ENCODE data around the gene PTPRC.

Gene PTPRC

GRCh38 chr1:198643808-198644207 is 5.0 kb downstream of the PTPRC start:
- Histone ChIP-seq H3K36me3 (ENCODE audit: control insufficient read depth in 2 of 2, insufficient read depth in 2 of 2, low read length in 2 of 2) (no peaks in the 10 kb centered on the region), H3K4me3 (ENCODE audit: low read length in 2 of 2) (no peak overlapping the region), H3K4me1 (ENCODE audit: control insufficient read depth, insufficient read depth, low read length) (no peaks in the 10 kb centered on the region), H3K9me3 (ENCODE audit: control insufficient read depth in 2 of 2, low read length in 2 of 2) (no peaks in the 10 kb centered on the region), H3K27me3 (ENCODE audit: control insufficient read depth in 1 of 2, insufficient read depth in 2 of 2, low read length in 2 of 2) (no peaks in the 10 kb centered on the region), H3K27ac (ENCODE audit: low read length) (no peak overlapping the region), H3K9ac (ENCODE audit: low read length in 2 of 2) (no peak overlapping the region)

GRCh38 chr1:198647055-198647454 is 8.2 kb downstream of the PTPRC start:
- Histone ChIP-seq H3K4me3 (ENCODE audit: low read length in 2 of 2) (no peak overlapping the region), H3K9me3 (ENCODE audit: control insufficient read depth in 2 of 2, low read length in 2 of 2) (no peaks in the 10 kb centered on the region), H3K27me3 (ENCODE audit: control insufficient read depth in 1 of 2, insufficient read depth in 2 of 2, low read length in 2 of 2) (no peaks in the 10 kb centered on the region), H3K27ac (ENCODE audit: low read length) (no peak overlapping the region), H3K36me3 (ENCODE audit: control insufficient read depth in 2 of 2, insufficient read depth in 2 of 2, low read length in 2 of 2) (no peaks in the 10 kb centered on the region), H3K4me1 (ENCODE audit: control insufficient read depth, insufficient read depth, low read length) (no peaks in the 10 kb centered on the region), H3K9ac (ENCODE audit: low read length in 2 of 2) (no peak overlapping the region)

- Histone ChIP-seq H3K27ac (ENCODE audit: low read length) (no peak overlapping the region), H3K36me3 (ENCODE audit: control insufficient read depth in 2 of 2, insufficient read depth in 2 of 2, low read length in 2 of 2) (no peaks in the 10 kb centered on the region), H3K4me1 (ENCODE audit: control insufficient read depth, insufficient read depth, low read length) (no peaks in the 10 kb centered on the region), H3K9me3 (ENCODE audit: control insufficient read depth in 2 of 2, low read length in 2 of 2) (no peaks in the 10 kb centered on the region), H3K27me3 (ENCODE audit: control insufficient read depth in 1 of 2, insufficient read depth in 2 of 2, low read length in 2 of 2) (no peaks in the 10 kb centered on the region), H3K4me3 (ENCODE audit: low read length in 2 of 2) (no peak overlapping the region), H3K9ac (ENCODE audit: low read length in 2 of 2) (no peak overlapping the region)
Measured at GRCh38 chr1:198648592-198648991, 9.8 kb downstream of the PTPRC start.

- no peaks in the 10 kb centered on the region for H3K9me3 ChIP-seq (ENCODE audit: control insufficient read depth in 2 of 2, low read length in 2 of 2)
- no peaks in the 10 kb centered on the region for H3K27me3 ChIP-seq (ENCODE audit: control insufficient read depth in 1 of 2, insufficient read depth in 2 of 2, low read length in 2 of 2)
- no peak overlapping the region for H3K9ac ChIP-seq (ENCODE audit: low read length in 2 of 2)
- H3K36me3 ChIP-seq (ENCODE audit: control insufficient read depth in 2 of 2, insufficient read depth in 2 of 2, low read length in 2 of 2), result no peaks in the 10 kb centered on the region
- H3K27ac ChIP-seq (ENCODE audit: low read length), result no peak overlapping the region
- no peak overlapping the region for H3K4me3 ChIP-seq (ENCODE audit: low read length in 2 of 2)
- H3K4me1 ChIP-seq (ENCODE audit: control insufficient read depth, insufficient read depth, low read length), result no peaks in the 10 kb centered on the region
Measured at GRCh38 chr1:198649232-198649967, 10.6 kb downstream of the PTPRC start.

- H3K4me1 ChIP-seq (ENCODE audit: control insufficient read depth, insufficient read depth, low read length), result no peaks in the 10 kb centered on the region
- no peak overlapping the region for H3K9ac ChIP-seq (ENCODE audit: low read length in 2 of 2)
- H3K36me3 ChIP-seq (ENCODE audit: control insufficient read depth in 2 of 2, insufficient read depth in 2 of 2, low read length in 2 of 2), result no peaks in the 10 kb centered on the region
- H3K27ac ChIP-seq (ENCODE audit: low read length), result no peak overlapping the region
- no peaks in the 10 kb centered on the region for H3K27me3 ChIP-seq (ENCODE audit: control insufficient read depth in 1 of 2, insufficient read depth in 2 of 2, low read length in 2 of 2)
- no peak overlapping the region for H3K4me3 ChIP-seq (ENCODE audit: low read length in 2 of 2)
- H3K9me3 ChIP-seq (ENCODE audit: control insufficient read depth in 2 of 2, low read length in 2 of 2), result no peaks in the 10 kb centered on the region
Measured at GRCh38 chr1:198649968-198650338, 11.1 kb downstream of the PTPRC start.

GRCh38 chr1:198650506-198650905 is 11.7 kb downstream of the PTPRC start:
- Histone ChIP-seq H3K4me1 (ENCODE audit: control insufficient read depth, insufficient read depth, low read length) (no peaks in the 10 kb centered on the region), H3K27me3 (ENCODE audit: control insufficient read depth in 1 of 2, insufficient read depth in 2 of 2, low read length in 2 of 2) (no peaks in the 10 kb centered on the region), H3K9ac (ENCODE audit: low read length in 2 of 2) (no peak overlapping the region), H3K36me3 (ENCODE audit: control insufficient read depth in 2 of 2, insufficient read depth in 2 of 2, low read length in 2 of 2) (no peaks in the 10 kb centered on the region), H3K4me3 (ENCODE audit: low read length in 2 of 2) (no peak overlapping the region), H3K9me3 (ENCODE audit: control insufficient read depth in 2 of 2, low read length in 2 of 2) (no peaks in the 10 kb centered on the region), H3K27ac (ENCODE audit: low read length) (no peak overlapping the region)

GRCh38 chr1:198651650-198652400 is 13.0 kb downstream of the PTPRC start:
- no peaks in the 10 kb centered on the region for H3K27me3 ChIP-seq (ENCODE audit: control insufficient read depth in 1 of 2, insufficient read depth in 2 of 2, low read length in 2 of 2)
- no peaks in the 10 kb centered on the region for H3K9me3 ChIP-seq (ENCODE audit: control insufficient read depth in 2 of 2, low read length in 2 of 2)
- no peak overlapping the region for H3K9ac ChIP-seq (ENCODE audit: low read length in 2 of 2)
- H3K36me3 ChIP-seq (ENCODE audit: control insufficient read depth in 2 of 2, insufficient read depth in 2 of 2, low read length in 2 of 2), result no peaks in the 10 kb centered on the region
- no peaks in the 10 kb centered on the region for H3K4me1 ChIP-seq (ENCODE audit: control insufficient read depth, insufficient read depth, low read length)
- H3K4me3 ChIP-seq (ENCODE audit: low read length in 2 of 2), result no peak overlapping the region
- H3K27ac ChIP-seq (ENCODE audit: low read length), result no peak overlapping the region

GRCh38 chr1:198653808-198654413 is 15.1 kb downstream of the PTPRC start:
- H3K4me1 ChIP-seq (ENCODE audit: control insufficient read depth, insufficient read depth, low read length), result no peaks in the 10 kb centered on the region
- no peaks in the 10 kb centered on the region for H3K27me3 ChIP-seq (ENCODE audit: control insufficient read depth in 1 of 2, insufficient read depth in 2 of 2, low read length in 2 of 2)
- H3K36me3 ChIP-seq (ENCODE audit: control insufficient read depth in 2 of 2, insufficient read depth in 2 of 2, low read length in 2 of 2), result no peaks in the 10 kb centered on the region
- H3K9me3 ChIP-seq (ENCODE audit: control insufficient read depth in 2 of 2, low read length in 2 of 2), result no peaks in the 10 kb centered on the region
- H3K27ac ChIP-seq (ENCODE audit: low read length), result no peak overlapping the region
- no peak overlapping the region for H3K4me3 ChIP-seq (ENCODE audit: low read length in 2 of 2)
- H3K9ac ChIP-seq (ENCODE audit: low read length in 2 of 2), result no peak overlapping the region

GRCh38 chr1:198655459-198656121 is 16.8 kb downstream of the PTPRC start:
- H3K36me3 ChIP-seq (ENCODE audit: control insufficient read depth in 2 of 2, insufficient read depth in 2 of 2, low read length in 2 of 2), result no peaks in the 10 kb centered on the region
- H3K4me1 ChIP-seq (ENCODE audit: control insufficient read depth, insufficient read depth, low read length), result no peaks in the 10 kb centered on the region
- no peak overlapping the region for H3K27ac ChIP-seq (ENCODE audit: low read length)
- no peak overlapping the region for H3K9ac ChIP-seq (ENCODE audit: low read length in 2 of 2)
- H3K27me3 ChIP-seq (ENCODE audit: control insufficient read depth in 1 of 2, insufficient read depth in 2 of 2, low read length in 2 of 2), result no peaks in the 10 kb centered on the region
- H3K9me3 ChIP-seq (ENCODE audit: control insufficient read depth in 2 of 2, low read length in 2 of 2), result no peaks in the 10 kb centered on the region
- no peak overlapping the region for H3K4me3 ChIP-seq (ENCODE audit: low read length in 2 of 2)

- H3K27me3 ChIP-seq (ENCODE audit: control insufficient read depth in 1 of 2, insufficient read depth in 2 of 2, low read length in 2 of 2), result no peaks in the 10 kb centered on the region
- H3K4me3 ChIP-seq (ENCODE audit: low read length in 2 of 2), result no peak overlapping the region
- H3K36me3 ChIP-seq (ENCODE audit: control insufficient read depth in 2 of 2, insufficient read depth in 2 of 2, low read length in 2 of 2), result no peaks in the 10 kb centered on the region
- H3K4me1 ChIP-seq (ENCODE audit: control insufficient read depth, insufficient read depth, low read length), result no peaks in the 10 kb centered on the region
- H3K9ac ChIP-seq (ENCODE audit: low read length in 2 of 2), result no peak overlapping the region
- H3K9me3 ChIP-seq (ENCODE audit: control insufficient read depth in 2 of 2, low read length in 2 of 2), result no peaks in the 10 kb centered on the region
- H3K27ac ChIP-seq (ENCODE audit: low read length), result no peak overlapping the region
Measured at GRCh38 chr1:198656500-198656932, 17.7 kb downstream of the PTPRC start.
